Endometrial microvascular endothelial cells (primary cell): ENCODE data around the gene OSBPL8. TPM values are rescaled to one million over a fixed set of nuclear protein-coding genes. Genes with fewer than 3 reads are reported as not detected.
"Not testable (repeated sequence)": the region's sequence is repeated elsewhere in the genome, so short reads cannot be mapped to it uniquely, and the experiment has no call there.

Experiments
- in situ Hi-C: cut with HindIII; loops from 2 replicates; pipeline ENCODE4 v1.10.0; 2017; ENCODE audit warnings: low sequenced_read_pairs, low pct_unique_long_range_greater_than_20kb; ENCODE audit errors: inconsistent ontology term
- total RNA-seq: library from RNA; depleted of rRNA; stranded (reverse); fragments of >200 nt; gene quantifications from one replicate; pipeline ENCODE4 v1.2.3, GENCODE V29; 2015; ENCODE audit errors: inconsistent ontology term

The OSBPL8 gene
- total RNA-seq, 1 donor from 2014 or later = 36.8 TPM

DNA sequence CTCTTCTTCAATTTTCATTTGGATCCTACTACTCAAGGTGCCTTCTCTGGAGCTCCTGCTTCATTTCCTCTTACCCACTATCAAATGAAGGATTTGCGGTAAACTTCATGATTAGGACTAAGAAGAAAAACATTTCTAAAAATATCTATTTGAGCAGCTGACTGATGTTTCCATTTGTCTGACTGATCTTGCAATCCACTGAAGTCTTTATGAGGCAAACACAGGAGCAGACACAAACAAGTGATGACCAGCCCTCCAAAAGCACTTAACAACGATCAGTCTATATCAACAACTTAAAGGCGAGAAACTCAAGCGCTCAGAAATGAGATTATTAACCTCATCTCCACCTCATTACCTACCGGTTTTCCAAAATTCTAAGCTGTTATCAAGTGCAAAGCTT is 26.2 kb downstream of the OSBPL8 start:
- in situ Hi-C loops = no loop called here

DNA sequence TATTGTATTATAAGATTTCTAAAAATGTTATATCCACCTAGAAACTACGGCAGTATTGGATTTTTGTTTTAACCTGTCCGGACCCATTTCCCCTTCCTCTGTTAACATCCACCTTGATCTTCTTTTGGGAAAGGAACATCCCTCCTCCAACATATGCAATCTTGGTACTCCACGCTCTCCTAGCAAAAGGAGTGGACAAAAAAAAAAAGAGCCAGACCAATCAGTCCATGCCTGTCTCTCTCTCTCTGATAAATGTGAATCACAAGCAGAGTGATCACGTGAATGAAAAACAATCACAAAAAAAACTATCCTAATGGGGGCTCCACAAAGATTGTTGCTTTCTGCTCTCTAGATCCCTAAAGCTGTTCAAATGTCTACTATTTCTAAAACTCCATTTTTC is 27.1 kb downstream of the OSBPL8 start:
- in situ Hi-C loops = no loop called here

DNA sequence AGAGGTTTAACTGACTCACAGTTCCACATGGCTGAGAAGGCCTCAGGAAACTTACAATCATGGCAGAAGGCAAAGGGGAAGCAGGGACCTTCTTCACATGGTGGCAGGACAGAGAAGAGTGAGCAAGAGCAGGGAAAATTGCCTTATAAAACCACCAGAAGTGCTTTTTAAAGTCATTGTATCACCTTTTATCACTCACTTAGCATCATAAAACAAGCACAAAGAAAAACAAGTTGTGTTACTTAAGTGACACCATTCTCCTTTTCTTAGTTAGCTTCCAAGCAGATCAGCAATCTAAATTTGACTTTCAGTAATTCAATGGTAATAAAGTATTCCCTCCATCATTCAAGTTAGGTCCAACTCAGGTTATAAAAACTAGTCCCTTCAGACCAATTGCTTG is 28.5 kb downstream of the OSBPL8 start:
- in situ Hi-C loops = no loop called here

GRCh38 chr12:76530516-76530915 is 29.1 kb downstream of the OSBPL8 start:
- in situ Hi-C loops = no loop called here

DNA sequence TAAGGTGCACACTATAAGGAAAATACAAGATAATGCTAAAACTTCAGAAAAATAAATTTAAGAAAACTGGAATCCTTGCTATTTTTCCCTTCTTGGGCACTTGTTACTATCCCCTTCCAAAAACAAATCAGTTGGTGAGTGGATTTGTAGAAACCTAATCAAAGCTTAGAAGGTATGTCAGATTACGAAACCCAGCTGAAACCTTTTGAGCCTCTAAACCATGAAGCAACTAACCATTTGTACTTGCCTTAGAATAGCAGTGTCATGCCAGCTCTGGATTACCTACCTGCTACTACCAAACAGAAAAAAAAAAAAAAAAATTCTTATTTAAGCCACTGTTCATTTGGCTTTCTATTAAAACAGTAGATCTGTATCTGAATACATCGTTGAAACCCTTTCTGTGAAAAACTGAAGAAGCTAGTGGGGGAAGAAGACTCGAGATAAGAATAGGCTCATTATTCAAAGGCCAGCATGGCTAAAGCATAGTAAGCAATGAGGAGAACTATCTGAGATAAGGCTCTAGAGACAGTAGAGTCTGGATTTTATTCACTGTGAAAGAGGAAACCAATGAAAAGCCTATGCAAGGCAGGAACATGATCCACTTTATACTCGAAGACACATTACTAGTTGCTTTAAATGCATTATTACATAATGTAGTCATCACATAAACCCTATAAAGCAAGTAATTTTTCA is 30.2 kb downstream of the OSBPL8 start:
- in situ Hi-C loops = no loop called here

DNA sequence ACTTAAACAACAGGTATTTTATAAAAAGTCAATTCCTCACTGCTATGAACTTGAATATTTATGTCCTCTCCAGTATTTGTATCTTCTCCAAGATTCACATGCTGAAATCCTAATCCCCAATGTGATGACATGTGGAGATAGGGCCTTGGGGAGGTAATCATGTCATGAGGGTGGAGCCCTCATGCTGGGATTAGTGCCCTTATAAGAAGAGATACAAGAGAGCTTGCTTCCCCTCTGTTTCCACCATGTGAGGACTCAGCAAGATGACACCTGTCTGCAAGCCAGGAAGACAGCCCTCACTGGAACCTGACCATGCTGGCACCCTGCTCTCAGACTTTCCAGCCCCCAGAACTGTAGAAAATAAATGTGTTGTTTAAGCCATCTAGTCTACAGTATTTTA is 36.2 kb downstream of the OSBPL8 start:
- in situ Hi-C loops = no loop called here

DNA sequence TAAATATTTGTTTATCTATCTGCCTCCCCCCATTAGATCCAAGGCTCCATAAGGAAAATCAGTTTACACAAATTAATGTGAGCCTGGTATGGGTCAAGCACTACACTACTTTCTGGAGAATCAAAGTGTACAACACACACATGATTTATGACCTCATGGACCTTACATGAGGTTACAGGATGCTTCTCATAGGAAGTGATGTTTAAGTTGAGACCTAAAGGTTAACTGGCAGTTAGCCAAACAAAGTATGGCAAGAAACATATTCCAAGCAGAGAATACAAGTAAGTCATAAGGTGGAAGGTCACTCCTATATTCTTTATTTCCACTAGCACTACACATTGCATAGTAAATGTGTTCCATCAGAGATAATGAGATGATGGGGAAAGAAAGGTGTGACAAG is 39.2 kb downstream of the OSBPL8 start:
- in situ Hi-C loops = no loop called here

DNA sequence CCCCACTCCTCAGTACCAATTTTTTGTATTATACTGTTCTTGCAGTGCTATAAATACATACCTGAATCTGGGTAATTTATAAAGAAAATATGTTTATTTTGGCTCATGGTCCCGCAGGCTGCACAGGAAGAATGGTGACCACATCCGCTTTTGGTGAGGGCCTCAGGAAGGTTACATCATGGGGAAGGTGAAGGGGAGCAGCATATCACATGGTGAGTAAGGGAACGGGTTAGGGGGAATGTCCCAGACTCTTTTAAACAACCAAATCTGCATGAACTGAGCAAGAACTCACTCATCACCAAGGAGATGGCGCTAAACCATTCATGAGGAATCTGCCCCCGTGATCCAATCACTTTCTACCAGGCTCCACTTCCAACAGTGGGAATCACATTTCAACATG is 40.0 kb downstream of the OSBPL8 start:
- in situ Hi-C loops = no loop called here

- in situ Hi-C loops = no loop called here
These were observed 40.9 kb downstream of the OSBPL8 start for GRCh38 chr12:76518699-76519098.

- in situ Hi-C loops = no loop called here
These were observed 44.3 kb downstream of the OSBPL8 start for GRCh38 chr12:76515271-76515670.

- in situ Hi-C loops = not testable (repeated sequence)
These were observed 48.4 kb downstream of the OSBPL8 start for GRCh38 chr12:76511116-76511716.

DNA sequence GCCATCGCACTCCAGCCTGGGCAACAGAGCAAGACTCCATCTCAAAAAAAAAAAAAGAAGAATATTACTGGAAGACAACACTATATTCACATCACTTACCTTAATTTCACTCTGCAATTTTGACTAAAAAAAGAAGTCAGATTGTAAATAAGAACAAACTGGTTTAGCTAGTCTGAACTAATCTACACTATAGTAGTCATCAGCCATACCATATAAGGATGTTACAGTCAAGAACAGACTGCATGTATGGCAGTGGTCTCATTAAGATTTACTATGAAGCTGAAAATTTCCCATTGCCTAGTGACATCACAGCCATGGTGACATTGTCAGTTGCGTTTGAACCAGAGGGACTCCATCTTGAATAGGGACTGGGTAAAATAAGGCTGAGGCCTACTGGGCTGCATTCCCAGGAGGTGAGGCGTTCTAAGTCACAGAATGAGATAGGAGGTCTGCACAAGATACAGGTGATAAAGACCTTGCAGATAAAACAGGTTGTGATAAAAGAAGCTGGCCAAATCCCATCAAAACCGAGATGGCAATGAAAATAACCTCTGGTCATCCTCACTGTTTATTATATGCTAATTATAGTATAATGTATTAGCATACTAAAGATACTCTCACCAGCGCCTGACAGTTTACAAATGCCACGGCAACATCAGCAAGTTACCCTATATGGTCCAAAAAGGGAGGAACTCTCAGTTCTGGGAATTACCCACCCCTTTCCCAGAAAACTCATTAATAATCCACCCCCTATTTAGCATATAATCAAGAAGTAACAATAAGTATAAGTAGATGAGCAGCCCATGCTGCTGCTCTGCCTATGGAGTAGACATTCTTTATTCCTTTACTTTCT is 51.2 kb downstream of the OSBPL8 start:
- in situ Hi-C loops = no loop called here

DNA sequence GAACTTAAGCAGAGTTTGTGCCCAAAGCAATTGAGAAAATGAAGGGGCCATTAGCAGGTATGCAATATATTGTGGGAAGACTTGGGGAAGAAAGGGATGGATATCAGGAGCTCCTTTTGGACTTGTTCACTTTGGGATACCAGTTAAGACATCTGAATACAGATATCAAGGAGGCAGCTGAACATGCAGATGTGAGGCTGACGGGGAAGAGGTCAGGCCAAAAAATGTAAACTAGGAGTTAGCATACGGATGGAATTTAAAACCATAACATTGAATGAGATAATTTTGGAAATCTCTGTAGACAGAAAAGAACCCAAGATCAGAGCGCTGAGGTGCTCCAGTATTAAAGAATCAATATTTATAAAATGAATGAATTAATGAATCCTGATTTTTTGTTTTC is 53.4 kb downstream of the OSBPL8 start:
- in situ Hi-C loops = no loop called here

- in situ Hi-C loops = no loop called here
These were observed 54.5 kb downstream of the OSBPL8 start for GRCh38 chr12:76505050-76505449.

DNA sequence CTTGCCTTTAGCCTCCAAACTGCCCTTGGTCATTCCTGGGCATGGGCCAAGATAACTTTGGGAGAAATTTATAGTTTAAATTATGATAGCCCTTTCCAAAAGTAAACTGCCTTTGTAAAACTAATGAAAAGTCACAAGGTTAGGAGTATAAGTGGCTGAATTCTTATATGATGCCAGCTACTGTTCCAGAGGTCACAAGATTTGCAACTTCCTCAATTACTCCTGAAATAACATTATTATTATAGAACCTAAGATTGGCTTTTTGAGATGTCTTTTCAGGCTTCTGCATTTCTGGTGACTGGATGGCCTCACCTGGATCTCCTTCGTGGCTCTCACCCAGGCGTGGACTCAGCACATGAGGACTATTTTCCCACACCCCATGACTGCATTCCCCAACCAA is 55.0 kb downstream of the OSBPL8 start:
- in situ Hi-C loops = no loop called here

DNA sequence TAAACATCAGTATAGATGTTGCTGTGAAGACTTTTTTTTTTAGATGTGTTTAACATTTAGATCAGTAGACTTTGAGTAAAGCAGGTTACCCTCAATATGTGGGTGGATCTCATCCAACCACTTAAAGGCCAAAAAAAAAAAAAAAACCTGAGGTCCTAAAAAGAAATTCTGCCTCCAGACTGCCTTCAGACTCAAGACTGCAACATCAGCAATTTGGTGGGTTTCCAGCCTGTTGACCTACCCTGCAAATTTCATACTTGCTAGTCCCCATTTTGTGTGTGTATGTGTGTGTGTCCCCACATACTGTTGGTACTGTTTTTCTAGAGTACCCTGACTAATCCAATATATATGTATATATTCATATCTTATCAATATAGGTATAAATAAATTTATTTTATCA is 55.6 kb downstream of the OSBPL8 start:
- in situ Hi-C loops = no loop called here

DNA sequence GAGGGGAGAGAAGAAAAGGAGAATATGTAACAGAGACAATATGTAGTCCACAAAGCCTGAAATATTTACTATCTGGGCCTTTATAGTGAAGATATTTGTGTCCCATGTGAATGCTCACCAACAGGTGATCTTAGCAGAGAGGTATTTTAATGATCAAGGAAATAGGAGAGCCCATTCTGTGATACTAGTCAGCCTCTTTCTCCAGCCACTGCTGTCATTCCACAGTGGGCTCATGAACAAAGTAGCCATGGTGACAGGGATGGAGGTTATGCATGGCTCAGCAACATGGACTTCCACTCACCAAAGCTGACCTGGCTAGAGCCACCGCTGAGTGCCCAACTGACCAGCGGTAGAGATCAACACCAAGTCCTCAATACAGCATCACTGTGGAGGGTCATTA is 58.2 kb downstream of the OSBPL8 start:
- in situ Hi-C loops = no loop called here

DNA sequence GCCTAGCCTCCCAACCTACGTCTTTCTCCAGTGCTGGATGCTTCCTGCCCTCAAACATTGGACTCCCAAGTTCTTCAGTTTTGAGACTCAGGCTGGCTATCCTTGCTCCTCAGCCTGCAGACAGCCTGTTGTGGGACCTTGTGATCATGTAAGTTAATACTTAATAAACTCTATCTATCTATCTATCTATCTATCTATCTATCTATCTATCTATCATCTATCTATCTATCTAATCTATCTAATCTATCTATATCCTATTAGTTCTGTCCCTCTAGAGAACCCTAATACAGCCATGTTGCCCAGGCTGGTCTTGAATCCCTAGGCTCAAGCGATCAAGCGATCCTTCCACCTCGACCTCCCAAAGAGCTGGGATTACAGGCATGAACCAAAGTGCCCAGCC is 60.4 kb downstream of the OSBPL8 start:
- in situ Hi-C loops = not testable (repeated sequence)

- in situ Hi-C loops = no loop called here
These were observed 64.0 kb downstream of the OSBPL8 start for GRCh38 chr12:76495556-76495955.

GRCh38 chr12:76491292-76491691 is 68.3 kb downstream of the OSBPL8 start:
- in situ Hi-C loops = no loop called here
